ENCODE data around the gene ZNF536.

DNA sequence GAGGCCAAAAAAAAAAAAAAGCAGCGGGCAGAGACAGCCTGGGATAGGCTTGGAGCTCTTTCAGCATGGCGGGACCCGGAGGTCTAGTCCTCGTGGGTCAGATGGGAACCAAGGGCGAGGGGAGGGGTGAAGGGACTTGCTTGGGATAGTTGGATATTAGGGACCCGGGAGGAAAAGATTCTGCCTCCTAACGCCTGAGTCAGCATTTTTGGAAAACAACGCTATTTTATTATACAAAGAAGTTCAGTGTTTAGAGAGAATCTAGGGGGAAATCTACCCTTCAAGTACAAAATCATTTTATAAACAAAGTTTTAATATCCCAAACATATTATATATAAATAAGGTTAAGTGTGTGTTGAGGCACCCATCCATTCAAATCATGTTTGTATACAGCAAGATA, 156.7 kb downstream of the ZNF536 start:
- TF ChIP-seq CTCF (IDR thresholded peaks at IDR 0.05): no peak
- TF ChIP-seq POLR2A (IDR thresholded peaks at IDR 0.05): no peak

Measured in Peyer's patch (tissue), 4 donors.